Mucosa of descending colon (tissue), 3 donors: ENCODE data around the gene MRPL55. TPM values are rescaled to one million over a fixed set of nuclear protein-coding genes. Genes with fewer than 3 reads are reported as not detected.
"Not testable (repeated sequence)": the region's sequence is repeated elsewhere in the genome, so short reads cannot be mapped to it uniquely, and the experiment has no call there.

Experiments
- ATAC-seq: fragments of 200-7000 bp; cut with Tn5 transposase; one replicate; pipeline ENCODE4 v1.9.1; 2020; ENCODE audit warnings: mild to moderate bottlenecking, moderate library complexity
- DNase-seq, 3 donors: peaks; one replicate each; pipeline ENCODE4 v3.0.0-alpha.2; 2020
- H3K36me3 ChIP-seq: fragments of 200-600 bp; one replicate; pipeline ENCODE4 v1.8.0; 2021; ENCODE audit warnings: low read depth, mild to moderate bottlenecking
- H3K4me1 ChIP-seq: fragments of 200-600 bp; one replicate; pipeline ENCODE4 v1.8.0; 2021; ENCODE audit warnings: low read depth, mild to moderate bottlenecking
- H3K4me3 ChIP-seq: fragments of 200-600 bp; one replicate; pipeline ENCODE4 v1.8.0; 2021; ENCODE audit warnings: mild to moderate bottlenecking
- H3K9me3 ChIP-seq: fragments of 200-600 bp; one replicate; pipeline ENCODE4 v1.8.0; 2021; ENCODE audit warnings: mild to moderate bottlenecking
- intact Hi-C, 2 donors: fragments of 100-400 bp; cut with DNase I in 1 of 2; cut with micrococcal nuclease in 1 of 2; formaldehyde crosslinking; loops; one replicate each; pipeline versions ENCODE4 v1.11.0 to v1.11.1; 2022; cut with DNase I, micrococcal nuclease
- total RNA-seq, 3 donors: library from RNA; stranded (reverse); fragmentation: NEBNext Ultra II Directional in 2 of 3; extraction: Animal tissue kit (Norgen Biotek cat#: 25700) in 2 of 3; gene quantifications; one replicate each; pipeline versions ENCODE4 v1.2.1 to v1.2.4, GENCODE V29; 2021 to 2023
- TF ChIP-seq, protein P1 (sequence below): fragments of 200-600 bp; IDR thresholded peaks from one replicate; pipeline ENCODE4 v1.8.0; 2022; ENCODE audit warnings: antibody characterized with exemption, mild to moderate bottlenecking
- donor health status: DM: no; HTN: no; CAD: no; lungs with moderate emphysema.
- donor health status: DM: no; HTN: no; CAD: no.
- donor health status: DM: no; HTN: yes; CAD: no.

MRPL55 gene
- total RNA-seq, 3 donors from 2014 or later = 24.3 to 42.1 (median 37.3) TPM

DNA sequence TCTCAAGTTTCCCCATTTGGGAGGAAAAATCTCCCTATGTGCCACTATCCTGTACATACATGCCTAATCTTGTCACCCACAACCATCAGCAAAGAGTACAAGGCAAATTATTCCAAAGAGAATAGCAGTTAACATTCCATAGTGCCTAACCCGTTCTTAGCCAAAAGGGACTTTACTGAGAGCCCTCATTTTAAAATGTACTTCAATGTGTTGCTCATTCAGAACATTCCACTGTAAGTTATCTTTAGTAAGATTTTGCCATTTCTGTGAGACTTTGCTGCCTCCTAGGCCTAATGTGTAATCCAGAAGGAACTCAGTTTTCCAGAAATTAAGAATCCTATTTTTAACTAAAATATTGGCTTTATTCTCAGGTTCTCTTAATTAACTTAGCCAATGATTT, 11.3 kb upstream of the MRPL55 start:
- intact Hi-C loops = no loop called here
- TF ChIP-seq, protein P1, sequence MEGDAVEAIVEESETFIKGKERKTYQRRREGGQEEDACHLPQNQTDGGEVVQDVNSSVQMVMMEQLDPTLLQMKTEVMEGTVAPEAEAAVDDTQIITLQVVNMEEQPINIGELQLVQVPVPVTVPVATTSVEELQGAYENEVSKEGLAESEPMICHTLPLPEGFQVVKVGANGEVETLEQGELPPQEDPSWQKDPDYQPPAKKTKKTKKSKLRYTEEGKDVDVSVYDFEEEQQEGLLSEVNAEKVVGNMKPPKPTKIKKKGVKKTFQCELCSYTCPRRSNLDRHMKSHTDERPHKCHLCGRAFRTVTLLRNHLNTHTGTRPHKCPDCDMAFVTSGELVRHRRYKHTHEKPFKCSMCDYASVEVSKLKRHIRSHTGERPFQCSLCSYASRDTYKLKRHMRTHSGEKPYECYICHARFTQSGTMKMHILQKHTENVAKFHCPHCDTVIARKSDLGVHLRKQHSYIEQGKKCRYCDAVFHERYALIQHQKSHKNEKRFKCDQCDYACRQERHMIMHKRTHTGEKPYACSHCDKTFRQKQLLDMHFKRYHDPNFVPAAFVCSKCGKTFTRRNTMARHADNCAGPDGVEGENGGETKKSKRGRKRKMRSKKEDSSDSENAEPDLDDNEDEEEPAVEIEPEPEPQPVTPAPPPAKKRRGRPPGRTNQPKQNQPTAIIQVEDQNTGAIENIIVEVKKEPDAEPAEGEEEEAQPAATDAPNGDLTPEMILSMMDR = no peak
- Histone ChIP-seq H3K4me3 (no peak overlapping the region), H3K36me3 (no peaks in the 10 kb centered on the region), H3K4me1 (no peaks in the 10 kb centered on the region), H3K9me3 (no peaks in the 10 kb centered on the region)
- ATAC-seq = no peak
- DNase-seq = no peak

DNA sequence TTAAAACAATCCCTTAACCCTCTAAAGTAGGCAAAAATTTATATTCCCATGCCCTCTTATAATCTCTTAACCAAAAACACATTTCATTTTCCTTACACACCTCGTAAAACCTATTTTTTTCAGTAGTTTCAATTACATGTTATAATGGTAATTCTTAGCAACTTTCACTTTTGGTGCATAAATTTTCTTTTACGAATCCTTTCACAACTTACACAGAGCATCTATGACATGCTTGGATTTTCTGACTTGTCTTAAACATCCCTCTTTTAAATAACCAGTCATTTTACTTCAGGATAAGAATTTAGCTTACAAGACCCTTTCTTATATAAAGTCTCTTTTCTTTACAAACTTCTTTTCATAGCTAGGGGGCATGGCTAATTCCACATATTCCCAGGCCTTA, 8.9 kb upstream of the MRPL55 start:
- DNase-seq (no peak), ATAC-seq (no peak)
- no peaks in the 10 kb centered on the region for H3K4me1 ChIP-seq
- TF ChIP-seq, protein P1 = no peak
- H3K9me3 ChIP-seq = no peaks in the 10 kb centered on the region
- no peaks in the 10 kb centered on the region for H3K36me3 ChIP-seq
- no peak overlapping the region for H3K4me3 ChIP-seq
- intact Hi-C loops = no loop called here

DNA sequence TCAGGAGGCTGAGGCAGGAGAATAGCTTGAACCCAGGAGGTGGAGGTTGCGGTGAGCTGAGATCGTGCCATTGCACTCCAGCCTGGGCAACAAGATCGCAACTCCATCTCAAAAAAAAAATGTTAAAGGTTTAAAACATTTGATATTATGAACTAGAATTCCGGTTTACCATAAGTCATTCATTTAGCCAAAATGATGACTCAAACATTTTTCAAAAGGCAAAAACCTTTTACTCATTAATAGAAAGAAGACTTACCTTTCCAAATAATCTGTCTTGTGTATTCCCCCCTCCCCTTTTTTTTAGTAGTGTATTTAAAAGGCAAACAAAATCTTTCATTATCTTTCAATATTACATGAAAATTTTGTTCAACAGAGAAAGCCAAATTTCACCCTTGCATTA, 8.2 kb upstream of the MRPL55 start:
- Histone ChIP-seq H3K36me3 (no peaks in the 10 kb centered on the region), H3K9me3 (no peaks in the 10 kb centered on the region), H3K4me1 (no peaks in the 10 kb centered on the region), H3K4me3 (no peak overlapping the region)
- ATAC-seq (no peak), DNase-seq (no peak)
- intact Hi-C loops = no loop called here
- TF ChIP-seq, protein P1 = no peak

DNA sequence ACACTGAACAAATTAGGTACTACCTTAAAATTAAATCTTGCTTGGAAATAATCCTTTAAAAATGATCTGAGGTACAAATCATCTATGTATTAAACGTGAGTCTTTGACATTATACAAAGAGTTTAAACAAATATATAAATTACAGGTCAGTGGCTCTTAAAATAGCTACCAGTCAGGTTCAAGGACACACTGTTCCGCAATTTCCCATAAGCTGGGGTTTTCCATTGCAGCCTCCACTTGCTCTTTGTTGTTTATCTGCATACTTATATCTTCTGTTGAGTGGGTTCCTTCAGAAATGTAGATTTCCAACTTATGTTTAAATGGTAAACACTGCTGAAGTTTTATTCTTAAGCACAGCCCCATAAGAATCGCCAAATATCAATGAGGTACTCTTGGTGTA, 5.7 kb upstream of the MRPL55 start:
- Histone ChIP-seq H3K9me3 (no peaks in the 10 kb centered on the region), H3K4me1 (no peaks in the 10 kb centered on the region), H3K4me3 (no peak overlapping the region), H3K36me3 (no peaks in the 10 kb centered on the region)
- ATAC-seq (no peak), DNase-seq (no peak)
- intact Hi-C loops = no loop called here
- TF ChIP-seq, protein P1 = no peak

DNA sequence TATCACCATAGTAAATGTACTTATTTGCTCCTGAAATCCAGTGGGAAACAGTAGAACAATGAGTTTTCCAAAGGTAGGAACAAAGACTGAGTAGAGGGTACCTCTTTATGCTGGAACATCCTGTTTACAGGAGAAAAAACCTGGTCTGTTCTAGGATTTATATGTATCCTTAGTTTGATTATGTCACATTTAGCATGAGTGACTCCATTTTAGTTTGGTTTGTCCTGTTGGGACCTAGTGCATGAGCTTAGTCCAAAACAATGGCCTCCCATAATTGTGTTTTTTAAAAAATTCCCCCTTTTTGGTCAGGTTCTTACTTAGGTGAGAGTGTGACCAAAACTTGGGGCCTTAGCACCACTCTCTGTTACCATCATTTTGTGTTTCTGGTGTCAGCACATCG, 3.5 kb upstream of the MRPL55 start:
- ATAC-seq (no peak), DNase-seq (no peak)
- H3K36me3 ChIP-seq = no peaks in the 10 kb centered on the region
- intact Hi-C loops = no loop called here
- no peaks in the 10 kb centered on the region for H3K9me3 ChIP-seq
- H3K4me1 ChIP-seq = peaks cover 9% of the 10 kb centered on the region
- no peak overlapping the region for H3K4me3 ChIP-seq
- TF ChIP-seq, protein P1 = no peak

DNA sequence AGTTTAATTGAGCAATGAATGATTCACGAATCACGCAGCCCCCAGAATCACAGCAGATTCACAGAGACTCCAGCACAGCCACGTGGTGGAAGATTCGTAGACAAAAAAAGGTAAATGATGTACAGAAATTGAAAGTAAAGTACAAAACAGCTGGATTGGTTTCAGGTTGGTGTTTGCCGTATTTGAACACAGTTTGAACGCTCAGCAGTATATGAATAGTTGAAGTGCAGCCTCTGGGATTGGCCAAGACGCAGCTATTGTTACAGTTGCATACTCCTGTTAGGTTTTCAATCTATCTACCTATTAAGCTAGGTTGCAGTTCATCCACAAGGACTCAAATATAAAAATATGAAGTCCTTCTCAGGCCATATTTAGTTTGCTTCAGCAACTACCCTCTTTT, 3.1 kb upstream of the MRPL55 start:
- Histone ChIP-seq H3K4me3 (no peak overlapping the region), H3K4me1 (peaks cover 9% of the 10 kb centered on the region), H3K36me3 (no peaks in the 10 kb centered on the region), H3K9me3 (no peaks in the 10 kb centered on the region)
- ATAC-seq = no peak
- TF ChIP-seq, protein P1 = no peak
- intact Hi-C loops = no loop called here
- no peak for DNase-seq

DNA sequence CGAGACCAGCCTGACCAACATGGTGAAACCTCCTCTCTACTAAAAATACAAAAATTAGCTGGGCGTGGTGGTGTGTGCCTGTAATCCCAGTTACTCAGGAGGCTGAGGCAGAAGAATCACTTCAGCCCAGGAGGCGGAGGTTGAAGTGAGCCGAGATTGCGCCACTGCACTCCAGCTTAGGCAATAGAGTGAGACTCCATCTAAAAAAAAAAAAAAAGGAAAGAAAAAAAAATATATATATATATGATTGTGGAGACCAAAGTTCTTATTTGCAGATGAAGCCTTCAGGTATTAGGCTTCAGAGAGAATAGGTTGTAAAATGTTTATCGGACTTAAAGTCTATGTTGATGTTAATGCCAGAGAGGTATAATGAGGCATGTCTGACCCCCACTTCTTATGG, 2.2 kb upstream of the MRPL55 start:
- ATAC-seq, H3K4me3 ChIP-seq, DNase-seq, H3K9me3 ChIP-seq, H3K36me3 ChIP-seq, intact Hi-C loops, H3K4me1 ChIP-seq: not testable (repeated sequence)
